ENCODE measurements around the gene CRY1. TPM values are rescaled to one million over a fixed set of nuclear protein-coding genes. Genes with fewer than 3 reads are reported as not detected.
"Not testable (repeated sequence)": the region's sequence is repeated elsewhere in the genome, so short reads cannot be mapped to it uniquely, and the experiment has no call there.

Gene CRY1
- total RNA-seq, 6 experiments from 2014 or later, result 12.5 to 18.0 (median 16.1) TPM

GRCh38 chr12:107081778-107082177 lies 11.6 kb downstream of the CRY1 start:
- TF ChIP-seq, protein P1, sequence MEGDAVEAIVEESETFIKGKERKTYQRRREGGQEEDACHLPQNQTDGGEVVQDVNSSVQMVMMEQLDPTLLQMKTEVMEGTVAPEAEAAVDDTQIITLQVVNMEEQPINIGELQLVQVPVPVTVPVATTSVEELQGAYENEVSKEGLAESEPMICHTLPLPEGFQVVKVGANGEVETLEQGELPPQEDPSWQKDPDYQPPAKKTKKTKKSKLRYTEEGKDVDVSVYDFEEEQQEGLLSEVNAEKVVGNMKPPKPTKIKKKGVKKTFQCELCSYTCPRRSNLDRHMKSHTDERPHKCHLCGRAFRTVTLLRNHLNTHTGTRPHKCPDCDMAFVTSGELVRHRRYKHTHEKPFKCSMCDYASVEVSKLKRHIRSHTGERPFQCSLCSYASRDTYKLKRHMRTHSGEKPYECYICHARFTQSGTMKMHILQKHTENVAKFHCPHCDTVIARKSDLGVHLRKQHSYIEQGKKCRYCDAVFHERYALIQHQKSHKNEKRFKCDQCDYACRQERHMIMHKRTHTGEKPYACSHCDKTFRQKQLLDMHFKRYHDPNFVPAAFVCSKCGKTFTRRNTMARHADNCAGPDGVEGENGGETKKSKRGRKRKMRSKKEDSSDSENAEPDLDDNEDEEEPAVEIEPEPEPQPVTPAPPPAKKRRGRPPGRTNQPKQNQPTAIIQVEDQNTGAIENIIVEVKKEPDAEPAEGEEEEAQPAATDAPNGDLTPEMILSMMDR (IDR thresholded peaks at IDR 0.05), result no peak
- Mint-ChIP-seq H3K36me3 (ENCODE audit: low read depth) (peaks cover 12% of the 10 kb centered on the region), H3K4me3 (no peak overlapping the region), H3K4me1 (ENCODE audit: low read depth) (no peaks in the 10 kb centered on the region), H3K27me3 (ENCODE audit: insufficient read depth) (no peaks in the 10 kb centered on the region), H3K9me3 (peaks cover 15% of the 10 kb centered on the region), H3K27ac (no peak overlapping the region)
- no peak for DNase-seq

DNA sequence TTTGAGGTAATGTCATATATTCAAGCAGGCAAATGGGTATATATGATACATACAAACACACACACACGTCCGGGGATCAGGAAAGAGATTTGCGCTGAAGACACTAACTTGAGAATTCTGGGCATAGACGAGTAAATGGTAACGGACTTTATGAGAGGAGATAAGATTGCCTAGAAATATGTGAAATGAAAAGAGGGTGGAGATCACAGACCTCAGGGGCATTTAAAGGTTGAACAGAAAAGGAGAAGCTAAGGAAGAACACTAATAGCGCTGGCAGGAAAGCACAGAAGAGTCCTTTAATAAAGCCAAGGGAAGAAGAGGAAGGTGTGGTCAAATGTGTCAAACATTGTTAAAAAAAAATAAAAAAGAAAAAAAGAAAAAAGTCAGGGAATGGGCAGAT lies 13.1 kb downstream of the CRY1 start:
- DNase-seq, result no peak
- no peak overlapping the region for H3K4me3 Mint-ChIP-seq
- TF ChIP-seq, protein P1 (IDR thresholded peaks at IDR 0.05), result no peak
- H3K36me3 Mint-ChIP-seq (ENCODE audit: low read depth), result peaks cover 12% of the 10 kb centered on the region
- peaks cover 15% of the 10 kb centered on the region for H3K9me3 Mint-ChIP-seq
- no peak overlapping the region for H3K27ac Mint-ChIP-seq
- H3K4me1 Mint-ChIP-seq (ENCODE audit: low read depth), result no peaks in the 10 kb centered on the region
- H3K27me3 Mint-ChIP-seq (ENCODE audit: insufficient read depth), result no peaks in the 10 kb centered on the region

- DNase-seq, result peak; percentile 56
- H3K27me3 Mint-ChIP-seq (ENCODE audit: insufficient read depth), result no peaks in the 10 kb centered on the region
- H3K4me1 Mint-ChIP-seq (ENCODE audit: low read depth), result no peaks in the 10 kb centered on the region
- TF ChIP-seq, protein P1 (IDR thresholded peaks at IDR 0.05), result peak; percentile 77
- H3K4me3 Mint-ChIP-seq, result no peak overlapping the region
- H3K9me3 Mint-ChIP-seq, result peaks cover 15% of the 10 kb centered on the region
- H3K36me3 Mint-ChIP-seq (ENCODE audit: low read depth), result peaks cover 12% of the 10 kb centered on the region
- no peak overlapping the region for H3K27ac Mint-ChIP-seq
These were observed 14.0 kb downstream of the CRY1 start for GRCh38 chr12:107079172-107080011.

DNA sequence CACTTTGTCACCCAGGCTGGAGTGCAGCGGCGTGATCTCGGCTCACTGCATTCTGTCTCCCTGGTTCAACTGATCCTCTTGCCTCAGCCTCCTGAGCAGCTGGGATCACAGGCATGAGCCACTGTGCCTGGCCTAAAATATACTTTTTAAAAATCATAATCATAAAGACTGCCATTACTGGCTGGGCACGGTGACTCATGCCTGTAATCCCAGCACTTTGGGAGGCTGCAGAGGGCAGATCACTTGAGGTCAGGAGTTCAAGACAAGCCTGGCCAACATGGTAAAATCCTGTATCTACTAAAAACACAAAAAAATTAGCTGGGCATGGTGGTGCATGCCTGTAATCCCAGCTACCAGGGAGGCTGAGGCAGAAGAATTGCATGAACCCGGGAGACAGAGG lies 20.1 kb downstream of the CRY1 start:
- not testable (repeated sequence) for H3K9me3 Mint-ChIP-seq; H3K4me1 Mint-ChIP-seq (ENCODE audit: low read depth); H3K36me3 Mint-ChIP-seq (ENCODE audit: low read depth); H3K4me3 Mint-ChIP-seq; H3K27me3 Mint-ChIP-seq (ENCODE audit: insufficient read depth); DNase-seq; H3K27ac Mint-ChIP-seq

GRCh38 chr12:107066691-107067090 lies 26.7 kb downstream of the CRY1 start:
- no peak for DNase-seq
- no peak overlapping the region for H3K4me3 Mint-ChIP-seq
- H3K36me3 Mint-ChIP-seq (ENCODE audit: low read depth), result peaks cover 20% of the 10 kb centered on the region
- TF ChIP-seq, protein P1 (IDR thresholded peaks at IDR 0.05), result no peak
- H3K9me3 Mint-ChIP-seq, result peaks cover 8% of the 10 kb centered on the region
- no peaks in the 10 kb centered on the region; the same call in 1 of the 2 replicates for H3K27me3 Mint-ChIP-seq (ENCODE audit: insufficient read depth)
- H3K27ac Mint-ChIP-seq, result no peak overlapping the region
- H3K4me1 Mint-ChIP-seq (ENCODE audit: low read depth), result no peaks in the 10 kb centered on the region

DNA sequence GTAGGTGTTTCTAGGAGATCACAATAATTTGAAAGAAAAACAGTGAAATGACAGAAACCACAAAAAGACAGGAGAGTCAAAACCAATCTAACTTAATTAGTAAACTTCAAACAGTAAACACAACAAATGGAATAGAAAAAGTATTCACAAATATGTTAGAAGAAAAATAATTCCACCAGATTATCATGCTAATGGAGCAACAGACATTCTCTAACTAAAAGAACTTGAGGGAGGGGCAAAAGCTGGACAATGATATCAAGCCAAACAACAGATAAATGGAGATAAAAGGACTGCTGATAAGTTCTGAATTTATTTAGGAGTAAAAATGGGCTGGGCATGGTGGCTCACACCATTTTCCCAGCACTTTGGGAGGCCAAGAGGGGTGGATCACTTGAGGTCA lies 28.7 kb downstream of the CRY1 start:
- no peak for DNase-seq
- no peaks in the 10 kb centered on the region; the same call in 1 of the 2 replicates for H3K27me3 Mint-ChIP-seq (ENCODE audit: insufficient read depth)
- H3K9me3 Mint-ChIP-seq, result peaks cover 8% of the 10 kb centered on the region
- H3K36me3 Mint-ChIP-seq (ENCODE audit: low read depth), result peaks cover 20% of the 10 kb centered on the region
- no peaks in the 10 kb centered on the region for H3K4me1 Mint-ChIP-seq (ENCODE audit: low read depth)
- H3K27ac Mint-ChIP-seq, result no peak overlapping the region
- H3K4me3 Mint-ChIP-seq, result no peak overlapping the region
- TF ChIP-seq, protein P1 (IDR thresholded peaks at IDR 0.05), result no peak

Measured in HFFc6 (cell line).